ENCODE measurements around the gene ZNF544. TPM values are rescaled to one million over a fixed set of nuclear protein-coding genes. Genes with fewer than 3 reads are reported as not detected.
"Not testable (repeated sequence)": the region's sequence is repeated elsewhere in the genome, so short reads cannot be mapped to it uniquely, and the experiment has no call there.

ZNF544 gene
- total RNA-seq, 1 donor: 32.9 TPM

GRCh38 chr19:58243351-58243750 is 14.6 kb downstream of the ZNF544 start:
- Histone ChIP-seq H3K36me3 (ENCODE audit: insufficient read depth, low read length) (peaks cover 68% of the 10 kb centered on the region), H3K4me3 (ENCODE audit: insufficient read depth, low read length) (no peak overlapping the region), H3K79me2 (ENCODE audit: insufficient read depth, low read length) (peaks cover 4% of the 10 kb centered on the region), H3K9me3 (ENCODE audit: low read depth, low read length) (no peaks in the 10 kb centered on the region), H2AFZ (ENCODE audit: low read length) (no peak overlapping the region), H4K20me1 (ENCODE audit: insufficient read depth, low read length) (no peaks in the 10 kb centered on the region), H3K4me1 (ENCODE audit: insufficient read depth, low read length) (no peaks in the 10 kb centered on the region), H3K27ac (ENCODE audit: low read depth, low read length) (no peak overlapping the region), H3K27me3 (ENCODE audit: insufficient read depth, low read length) (no peaks in the 10 kb centered on the region), H3K4me2 (ENCODE audit: insufficient read depth, low read length) (no peak overlapping the region)
- DNase-seq (ENCODE audit: insufficient read length, low spot score, missing footprints): peak; percentile 32
- TF ChIP-seq CTCF (IDR thresholded peaks at IDR 0.05; ENCODE audit: extremely low read depth, low read depth, low read length): no peak

GRCh38 chr19:58248886-58249285 is 20.2 kb downstream of the ZNF544 start:
- no peak for DNase-seq (ENCODE audit: insufficient read length, low spot score, missing footprints)
- Histone ChIP-seq H2AFZ (ENCODE audit: low read length) (no peak overlapping the region), H4K20me1 (ENCODE audit: insufficient read depth, low read length) (no peaks in the 10 kb centered on the region), H3K4me2 (ENCODE audit: insufficient read depth, low read length) (no peak overlapping the region), H3K9me3 (ENCODE audit: low read depth, low read length) (peaks cover 23% of the 10 kb centered on the region), H3K36me3 (ENCODE audit: insufficient read depth, low read length) (peaks cover 92% of the 10 kb centered on the region), H3K4me3 (ENCODE audit: insufficient read depth, low read length) (no peak overlapping the region), H3K79me2 (ENCODE audit: insufficient read depth, low read length) (no peaks in the 10 kb centered on the region), H3K27ac (ENCODE audit: low read depth, low read length) (no peak overlapping the region), H3K27me3 (ENCODE audit: insufficient read depth, low read length) (no peaks in the 10 kb centered on the region), H3K4me1 (ENCODE audit: insufficient read depth, low read length) (no peaks in the 10 kb centered on the region)
- no peak for TF ChIP-seq CTCF (IDR thresholded peaks at IDR 0.05; ENCODE audit: extremely low read depth, low read depth, low read length)

GRCh38 chr19:58252102-58252685 is 23.5 kb downstream of the ZNF544 start:
- H3K4me3 ChIP-seq (ENCODE audit: insufficient read depth, low read length): no peak overlapping the region
- H3K36me3 ChIP-seq (ENCODE audit: insufficient read depth, low read length): peaks cover 86% of the 10 kb centered on the region
- no peaks in the 10 kb centered on the region for H3K79me2 ChIP-seq (ENCODE audit: insufficient read depth, low read length)
- no peak for DNase-seq (ENCODE audit: insufficient read length, low spot score, missing footprints)
- TF ChIP-seq CTCF (IDR thresholded peaks at IDR 0.05; ENCODE audit: extremely low read depth, low read depth, low read length): no peak
- peaks cover 41% of the 10 kb centered on the region for H3K9me3 ChIP-seq (ENCODE audit: low read depth, low read length)
- H3K27ac ChIP-seq (ENCODE audit: low read depth, low read length): no peak overlapping the region
- H2AFZ ChIP-seq (ENCODE audit: low read length): no peak overlapping the region
- H3K27me3 ChIP-seq (ENCODE audit: insufficient read depth, low read length): no peaks in the 10 kb centered on the region
- no peaks in the 10 kb centered on the region for H3K4me1 ChIP-seq (ENCODE audit: insufficient read depth, low read length)
- H4K20me1 ChIP-seq (ENCODE audit: insufficient read depth, low read length): no peaks in the 10 kb centered on the region
- H3K4me2 ChIP-seq (ENCODE audit: insufficient read depth, low read length): no peak overlapping the region

DNA sequence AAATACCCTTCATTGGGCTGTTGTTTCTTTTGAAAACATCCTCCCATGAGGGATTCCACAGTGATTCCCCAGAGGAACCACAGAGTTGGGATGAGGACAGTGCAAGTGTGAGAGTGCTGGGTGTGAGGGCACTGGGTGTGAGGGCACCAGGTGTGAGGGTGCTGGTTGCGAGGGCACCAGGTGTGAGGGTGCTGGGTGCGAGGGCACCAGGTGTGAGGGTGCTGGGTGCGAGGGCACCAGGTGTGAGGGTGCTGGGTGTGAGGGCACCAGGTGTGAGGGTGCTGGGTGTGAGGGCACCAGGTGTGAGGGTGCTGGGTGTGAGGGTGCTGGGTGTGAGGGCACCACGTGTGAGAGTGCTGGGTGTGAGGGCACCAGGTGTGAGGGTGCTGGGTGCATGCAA is 29.5 kb downstream of the ZNF544 start:
- H3K4me1 ChIP-seq (ENCODE audit: insufficient read depth, low read length); H3K4me3 ChIP-seq (ENCODE audit: insufficient read depth, low read length); H3K27me3 ChIP-seq (ENCODE audit: insufficient read depth, low read length); DNase-seq (ENCODE audit: insufficient read length, low spot score, missing footprints); H3K79me2 ChIP-seq (ENCODE audit: insufficient read depth, low read length); H4K20me1 ChIP-seq (ENCODE audit: insufficient read depth, low read length); H3K4me2 ChIP-seq (ENCODE audit: insufficient read depth, low read length); H3K27ac ChIP-seq (ENCODE audit: low read depth, low read length); H2AFZ ChIP-seq (ENCODE audit: low read length): not testable (repeated sequence)
- Histone ChIP-seq H3K36me3 (ENCODE audit: insufficient read depth, low read length) (peaks cover 86% of the 10 kb centered on the region), H3K9me3 (ENCODE audit: low read depth, low read length) (peaks cover 76% of the 10 kb centered on the region)

Data from osteoblast (primary cell).